Iris pigment epithelial cell (primary cell): ENCODE results near the gene TSPAN18.

Experiments used
- DNase-seq: peaks from one replicate; pipeline ENCODE4 v3.0.0-alpha.2; 2011; ENCODE audit warnings: low read depth

TSPAN18 gene

GRCh38 chr11:44737245-44738085 is 10.7 kb downstream of the TSPAN18 start:
- no peak for DNase-seq

DNA sequence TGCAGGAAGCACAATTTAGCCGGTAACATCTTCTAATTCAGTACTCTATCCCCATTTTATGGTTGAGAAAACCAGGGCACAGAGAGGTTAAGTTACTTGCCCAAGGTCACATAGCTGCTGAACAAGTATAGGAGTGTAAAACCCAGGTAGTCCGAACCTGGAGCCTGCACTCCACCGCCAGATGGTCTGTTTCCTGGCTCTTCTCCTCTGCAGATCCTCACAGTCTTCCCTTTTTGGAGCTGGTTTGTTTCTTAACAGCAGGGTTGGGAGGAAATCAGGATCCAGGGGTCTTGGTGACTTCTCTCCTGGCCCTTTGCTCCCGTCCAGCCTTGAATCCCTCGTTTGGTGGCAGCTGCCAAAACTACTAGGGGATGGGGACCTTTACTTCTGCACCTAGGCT is 12.0 kb downstream of the TSPAN18 start:
- DNase-seq: no peak

- no peak for DNase-seq
Observed at GRCh38 chr11:44740967-44741366, 14.2 kb downstream of the TSPAN18 start.

DNA sequence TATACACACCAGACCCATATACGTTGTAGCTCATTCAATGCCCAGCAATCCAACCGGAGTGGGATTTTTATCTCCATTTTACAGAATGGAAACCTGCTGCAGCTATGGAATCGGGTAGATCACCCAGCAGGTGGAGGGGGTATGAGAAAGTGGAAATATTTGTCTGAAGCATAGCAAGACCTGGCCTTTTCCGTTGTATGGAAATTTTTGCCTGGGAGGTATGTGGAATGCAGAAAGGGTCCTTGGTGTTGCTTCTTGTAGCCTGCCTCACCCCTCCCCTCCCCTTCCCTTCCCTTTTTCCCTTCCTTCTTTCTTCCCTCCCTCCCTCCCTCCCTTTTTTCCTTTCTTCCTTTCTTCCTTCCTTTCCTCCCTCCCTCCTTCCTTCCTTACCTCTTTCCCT is 15.2 kb downstream of the TSPAN18 start:
- DNase-seq: no peak

DNA sequence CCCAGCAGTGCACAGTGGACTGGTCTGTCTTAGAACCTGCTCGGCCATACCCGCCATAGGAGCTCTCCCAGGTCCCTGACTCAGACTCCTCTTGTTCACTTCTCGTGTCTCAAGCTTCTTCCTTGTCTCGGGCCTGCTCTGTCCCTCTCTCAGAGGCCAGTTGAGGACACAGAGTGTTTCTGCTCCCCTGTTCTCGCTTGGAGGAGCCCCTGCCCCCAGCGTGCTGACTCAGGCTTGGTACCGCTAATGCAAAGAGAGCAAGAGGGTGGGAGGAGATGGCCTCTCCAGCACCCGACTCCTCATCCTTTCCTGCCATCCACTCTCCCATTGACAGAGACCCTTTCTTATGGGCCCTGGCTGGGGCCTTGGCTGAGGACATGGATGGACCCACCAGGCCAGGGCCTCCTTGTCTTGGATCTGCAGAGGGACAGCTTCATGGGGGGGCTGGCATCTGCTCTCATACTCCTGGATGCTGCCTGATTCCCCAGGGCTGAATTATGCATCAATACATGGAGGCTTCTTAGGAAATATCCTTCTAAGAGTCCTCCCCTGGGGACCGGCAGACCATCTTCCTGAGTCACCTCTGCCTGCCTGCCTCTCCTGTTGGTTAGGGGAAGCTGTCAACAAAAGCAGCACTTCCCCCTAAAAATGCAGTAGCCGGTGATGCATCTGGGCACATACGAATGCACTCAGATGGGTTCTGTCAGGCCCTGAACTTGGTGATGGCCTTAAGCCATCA is 15.9 kb downstream of the TSPAN18 start:
- no peak for DNase-seq

GRCh38 chr11:44743326-44743725 is 16.6 kb downstream of the TSPAN18 start:
- no peak for DNase-seq

DNA sequence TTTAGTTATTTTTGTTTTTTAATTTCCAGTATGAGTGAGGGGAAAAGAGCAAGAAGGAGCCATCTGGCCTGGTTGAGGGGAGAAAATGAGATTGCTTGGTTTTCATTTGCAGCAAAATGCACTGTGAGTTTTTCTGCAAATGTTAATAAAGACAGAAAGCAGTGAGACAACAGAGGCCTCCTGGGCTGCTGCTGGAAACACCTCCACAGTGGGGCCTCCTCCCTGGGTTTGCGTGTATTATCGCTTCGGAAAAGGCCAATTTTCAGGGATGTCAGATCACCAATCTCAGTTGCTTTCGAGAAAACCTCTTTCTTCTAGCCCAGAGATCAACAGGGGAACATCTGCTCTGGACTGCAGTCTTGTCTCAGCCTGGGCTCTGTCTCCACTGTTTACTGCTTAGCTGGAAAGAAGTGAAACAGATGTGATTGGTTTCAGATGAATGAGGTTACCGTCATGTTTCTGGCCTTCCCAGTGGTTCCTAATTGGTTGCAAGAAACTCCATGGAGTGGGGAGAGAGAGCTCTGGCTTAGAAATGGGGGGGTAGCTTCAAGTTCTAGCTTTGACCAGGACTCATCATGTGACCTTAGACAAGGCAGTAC is 17.3 kb downstream of the TSPAN18 start:
- DNase-seq: no peak

DNA sequence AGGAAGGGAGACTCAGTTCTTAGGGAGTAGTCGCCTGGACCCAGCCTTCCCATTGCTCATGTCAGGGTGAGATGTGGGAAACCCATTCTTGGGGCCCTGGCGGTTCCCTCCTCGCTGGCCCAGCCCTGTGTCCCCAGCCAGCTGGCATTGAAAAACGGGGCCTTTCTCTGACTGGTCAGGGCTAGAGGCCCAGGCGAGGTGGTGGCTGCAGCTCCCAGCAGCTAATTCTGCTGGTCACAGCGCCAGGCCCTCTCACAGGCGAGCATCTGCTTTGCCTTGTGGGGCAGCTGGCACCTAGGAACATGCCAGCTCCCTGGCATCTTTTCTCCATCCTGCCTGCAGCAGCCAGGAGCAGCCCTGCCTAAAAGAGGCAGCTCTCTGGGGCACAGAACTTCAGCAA is 20.1 kb downstream of the TSPAN18 start:
- no peak for DNase-seq

DNA sequence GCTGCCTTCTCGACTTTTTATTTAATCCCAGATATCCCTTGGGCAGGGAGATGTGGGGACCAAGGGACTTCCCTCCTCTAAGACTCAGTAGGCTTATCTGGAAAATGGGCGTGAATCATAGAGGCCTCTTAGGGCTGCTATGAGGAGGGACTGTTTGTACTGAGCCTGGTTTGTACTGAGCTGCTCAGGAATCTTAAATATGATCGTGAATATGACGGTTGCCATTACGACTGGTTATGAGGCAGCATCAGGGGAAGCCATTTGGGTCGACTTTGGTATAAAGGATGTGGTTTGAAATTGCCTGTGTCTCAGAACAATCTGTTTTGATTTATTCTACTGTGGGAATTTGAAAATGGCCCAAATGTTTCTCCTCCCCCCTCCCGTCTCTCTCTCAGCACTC is 20.6 kb downstream of the TSPAN18 start:
- peak; percentile 30 for DNase-seq

- no peak for DNase-seq
Observed at GRCh38 chr11:44747836-44748235, 21.1 kb downstream of the TSPAN18 start.

- DNase-seq: no peak
Observed at GRCh38 chr11:44748606-44749005, 21.8 kb downstream of the TSPAN18 start.

DNA sequence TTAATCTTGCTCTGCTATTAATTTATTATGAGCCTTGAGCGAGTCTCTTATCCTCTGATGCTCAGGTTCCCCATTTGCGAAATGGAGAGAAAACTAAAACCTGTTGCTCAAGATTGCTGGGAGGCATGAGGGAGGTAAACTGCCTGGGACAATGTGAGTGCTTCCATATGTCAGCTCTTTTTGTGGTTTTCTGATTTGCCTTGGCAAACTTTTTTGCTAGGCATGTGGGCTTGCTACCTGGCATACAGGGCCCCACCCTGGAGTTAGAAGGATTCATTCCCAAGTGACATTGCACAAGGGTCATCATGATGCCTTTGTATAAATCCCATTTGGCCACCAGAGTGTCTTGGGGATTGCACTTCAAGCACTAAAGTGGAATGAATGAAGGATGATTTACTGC is 22.4 kb downstream of the TSPAN18 start:
- DNase-seq: no peak

- no peak for DNase-seq
Observed at GRCh38 chr11:44750551-44751465, 24.0 kb downstream of the TSPAN18 start.

DNA sequence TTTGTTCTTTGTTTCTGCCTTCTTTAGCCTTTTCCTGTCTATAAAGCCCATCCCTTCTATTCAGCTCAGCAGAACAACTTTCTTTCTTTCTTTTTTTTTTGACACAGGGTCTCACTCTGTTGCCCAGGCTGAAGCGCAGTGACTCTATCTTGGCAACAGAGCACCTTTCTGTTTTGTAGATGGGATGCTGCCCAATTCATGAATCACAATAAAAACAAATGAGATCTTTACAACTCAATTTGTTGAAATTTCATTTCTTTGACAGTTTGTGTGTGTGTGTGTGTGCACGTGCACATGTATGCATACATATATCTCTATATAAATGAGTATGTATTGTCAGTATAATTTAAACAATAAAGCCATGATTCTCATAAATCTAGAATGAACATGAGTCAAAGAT is 25.5 kb downstream of the TSPAN18 start:
- DNase-seq: no peak

GRCh38 chr11:44752713-44753112 is 26.0 kb downstream of the TSPAN18 start:
- no peak for DNase-seq

GRCh38 chr11:44753961-44754645 is 27.3 kb downstream of the TSPAN18 start:
- no peak for DNase-seq

DNA sequence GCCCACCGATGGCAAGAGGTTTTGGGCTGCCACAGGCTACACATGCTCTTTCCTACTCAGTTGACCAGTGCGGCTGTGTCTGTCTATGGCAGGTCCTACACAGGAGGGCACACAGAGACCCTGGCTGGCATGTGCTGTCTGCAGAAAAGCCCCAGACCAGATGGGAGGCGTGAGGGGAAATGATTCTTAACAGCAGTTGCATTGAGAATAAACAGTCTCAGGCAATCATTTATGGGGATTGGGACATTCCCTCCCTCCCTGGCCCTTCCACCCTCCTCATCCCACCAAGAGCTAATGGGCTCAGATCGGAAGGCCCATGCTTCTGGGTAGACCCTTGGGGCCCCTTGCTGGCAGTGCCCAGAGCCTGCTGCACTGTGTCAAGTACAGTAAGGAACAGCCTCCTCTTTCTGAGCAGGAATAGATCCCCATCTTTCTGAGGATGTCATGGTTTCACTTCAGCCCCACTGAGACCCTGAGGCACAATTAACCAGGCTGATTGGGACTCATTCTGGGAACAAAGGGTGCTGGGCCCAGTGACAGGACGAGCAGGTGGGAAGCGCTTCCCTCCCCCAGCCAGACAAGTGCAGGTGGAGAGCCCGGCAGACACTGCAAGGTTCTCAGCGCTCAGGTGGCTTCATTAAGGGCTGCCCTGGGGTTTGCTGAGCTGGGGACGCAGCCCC is 28.3 kb downstream of the TSPAN18 start:
- DNase-seq: no peak

- no peak for DNase-seq
Observed at GRCh38 chr11:44755556-44756523, 29.1 kb downstream of the TSPAN18 start.

DNA sequence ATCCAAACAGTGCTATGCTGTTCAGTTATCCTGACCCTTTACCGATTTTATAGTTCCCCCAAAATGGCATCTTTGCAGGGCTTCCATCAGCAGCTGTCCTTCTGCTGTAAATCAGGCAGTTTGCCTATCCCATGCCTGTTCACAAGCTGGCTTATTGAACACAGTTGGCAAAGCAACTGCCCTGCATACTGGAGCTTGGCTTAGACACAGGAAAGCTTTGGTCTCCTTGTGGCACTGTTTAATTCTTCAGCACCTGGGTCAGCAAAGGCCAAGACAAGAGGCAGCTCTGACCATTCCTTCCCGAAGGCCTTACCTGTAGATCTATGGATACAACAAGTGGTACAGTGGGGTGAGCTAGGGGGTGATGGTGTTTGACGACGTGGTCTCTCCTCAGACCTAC is 32.2 kb downstream of the TSPAN18 start:
- no peak for DNase-seq
